ENCODE data around the gene CYTH2.

DNA sequence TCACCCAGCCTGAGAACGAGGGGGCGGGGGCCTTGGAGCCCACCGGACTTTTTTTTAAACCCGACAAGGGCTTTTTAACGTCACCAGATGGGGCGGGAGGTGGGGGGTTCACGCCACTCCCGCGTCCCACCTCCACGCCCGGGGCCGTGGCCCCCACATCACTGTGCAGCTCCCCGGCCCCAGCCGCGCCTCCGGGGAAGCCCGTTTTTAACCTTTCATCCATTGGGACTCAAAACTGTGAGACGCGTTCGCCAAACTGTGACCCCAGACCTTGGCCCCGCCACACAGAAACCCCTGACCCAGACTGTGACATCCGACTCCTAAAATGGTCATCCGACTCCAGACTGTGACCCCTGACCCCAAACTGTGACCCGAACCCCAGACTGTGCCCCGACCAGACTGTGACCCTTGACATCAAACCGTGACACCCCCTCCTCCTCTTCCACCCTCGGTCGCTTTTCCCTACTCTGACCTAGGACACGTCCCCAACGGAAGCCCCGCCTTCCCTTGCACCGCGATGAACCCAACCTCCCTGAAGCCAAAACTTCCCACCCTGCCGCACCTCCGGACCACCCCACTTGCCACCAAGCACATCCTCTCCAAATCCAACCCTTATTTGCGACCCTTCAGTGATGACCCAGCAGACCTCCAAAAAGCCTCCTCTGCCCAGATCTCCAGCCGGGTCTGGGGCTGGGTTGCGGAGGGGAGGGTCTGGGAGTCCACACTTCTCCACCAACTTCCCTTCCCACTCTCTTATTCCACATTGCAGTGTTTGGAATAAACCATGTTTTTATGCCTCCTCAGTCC is 24.8 kb upstream of the CYTH2 start:
- TF ChIP-seq, protein P1, sequence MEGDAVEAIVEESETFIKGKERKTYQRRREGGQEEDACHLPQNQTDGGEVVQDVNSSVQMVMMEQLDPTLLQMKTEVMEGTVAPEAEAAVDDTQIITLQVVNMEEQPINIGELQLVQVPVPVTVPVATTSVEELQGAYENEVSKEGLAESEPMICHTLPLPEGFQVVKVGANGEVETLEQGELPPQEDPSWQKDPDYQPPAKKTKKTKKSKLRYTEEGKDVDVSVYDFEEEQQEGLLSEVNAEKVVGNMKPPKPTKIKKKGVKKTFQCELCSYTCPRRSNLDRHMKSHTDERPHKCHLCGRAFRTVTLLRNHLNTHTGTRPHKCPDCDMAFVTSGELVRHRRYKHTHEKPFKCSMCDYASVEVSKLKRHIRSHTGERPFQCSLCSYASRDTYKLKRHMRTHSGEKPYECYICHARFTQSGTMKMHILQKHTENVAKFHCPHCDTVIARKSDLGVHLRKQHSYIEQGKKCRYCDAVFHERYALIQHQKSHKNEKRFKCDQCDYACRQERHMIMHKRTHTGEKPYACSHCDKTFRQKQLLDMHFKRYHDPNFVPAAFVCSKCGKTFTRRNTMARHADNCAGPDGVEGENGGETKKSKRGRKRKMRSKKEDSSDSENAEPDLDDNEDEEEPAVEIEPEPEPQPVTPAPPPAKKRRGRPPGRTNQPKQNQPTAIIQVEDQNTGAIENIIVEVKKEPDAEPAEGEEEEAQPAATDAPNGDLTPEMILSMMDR (IDR thresholded peaks at IDR 0.05) = no peak
- TF ChIP-seq POLR2A (IDR thresholded peaks at IDR 0.05) = no peak
